Measurements from ENCODE around the gene TMEM61.

TMEM61 gene

GRCh38 chr1:54984131-54984842 is 3.9 kb downstream of the TMEM61 start:
- Histone ChIP-seq H3K9me2 (replicated peaks; ENCODE audit: insufficient read depth, low read length) (no peaks in the 10 kb centered on the region), H3K9ac (ENCODE audit: low read length) (no peak overlapping the region), H3K79me2 (ENCODE audit: insufficient read depth, low read length) (no peaks in the 10 kb centered on the region), H3K9me3 (ENCODE audit: insufficient read depth, low read length) (no peaks in the 10 kb centered on the region), H2AFZ (ENCODE audit: low read depth, low read length, severe bottlenecking) (no peak overlapping the region), H3K4me3 (ENCODE audit: insufficient read depth, low read length, poor library complexity, severe bottlenecking) (no peak overlapping the region), H3K4me2 (ENCODE audit: low read depth, low read length, poor library complexity, severe bottlenecking) (no peak overlapping the region), H3K27ac (ENCODE audit: low read depth, low read length) (no peak overlapping the region), H3K36me3 (ENCODE audit: low read length) (no peaks in the 10 kb centered on the region), H3F3A (ENCODE audit: insufficient read depth) (no peaks in the 10 kb centered on the region), H3K27me3 (ENCODE audit: low read length) (no peaks in the 10 kb centered on the region), H4K20me1 (ENCODE audit: low read depth, low read length) (no peaks in the 10 kb centered on the region)
- TF ChIP-seq CTCF (IDR thresholded peaks at IDR 0.05; ENCODE audit: insufficient read depth, low read length, poor library complexity, severe bottlenecking) (no peak), EZH2phosphoT487 (conservative IDR thresholded peaks at IDR 0.05; ENCODE audit: low read length) (no peak)

- no peak overlapping the region for H3K27ac ChIP-seq (ENCODE audit: low read depth, low read length)
- H3K9me2 ChIP-seq (replicated peaks; ENCODE audit: insufficient read depth, low read length) = no peaks in the 10 kb centered on the region
- no peaks in the 10 kb centered on the region for H3K27me3 ChIP-seq (ENCODE audit: low read length)
- no peak overlapping the region for H3K4me2 ChIP-seq (ENCODE audit: low read depth, low read length, poor library complexity, severe bottlenecking)
- TF ChIP-seq EZH2phosphoT487 (conservative IDR thresholded peaks at IDR 0.05; ENCODE audit: low read length) = no peak
- TF ChIP-seq CTCF (IDR thresholded peaks at IDR 0.05; ENCODE audit: insufficient read depth, low read length, poor library complexity, severe bottlenecking) = no peak
- no peaks in the 10 kb centered on the region for H4K20me1 ChIP-seq (ENCODE audit: low read depth, low read length)
- no peaks in the 10 kb centered on the region for H3K36me3 ChIP-seq (ENCODE audit: low read length)
- no peaks in the 10 kb centered on the region for H3F3A ChIP-seq (ENCODE audit: insufficient read depth)
- no peaks in the 10 kb centered on the region for H3K79me2 ChIP-seq (ENCODE audit: insufficient read depth, low read length)
- H2AFZ ChIP-seq (ENCODE audit: low read depth, low read length, severe bottlenecking) = no peak overlapping the region
- no peak overlapping the region for H3K4me3 ChIP-seq (ENCODE audit: insufficient read depth, low read length, poor library complexity, severe bottlenecking)
- no peaks in the 10 kb centered on the region for H3K9me3 ChIP-seq (ENCODE audit: insufficient read depth, low read length)
- H3K9ac ChIP-seq (ENCODE audit: low read length) = no peak overlapping the region
Measured at GRCh38 chr1:54985556-54985955, 5.1 kb downstream of the TMEM61 start.

GRCh38 chr1:54986025-54986424 is 5.6 kb downstream of the TMEM61 start:
- no peak for TF ChIP-seq CTCF (IDR thresholded peaks at IDR 0.05; ENCODE audit: insufficient read depth, low read length, poor library complexity, severe bottlenecking)
- no peak for TF ChIP-seq EZH2phosphoT487 (conservative IDR thresholded peaks at IDR 0.05; ENCODE audit: low read length)
- H3K27me3 ChIP-seq (ENCODE audit: low read length) = no peaks in the 10 kb centered on the region

More at GRCh38 chr1:54986025-54986424, 5.6 kb downstream of the TMEM61 start:
- Histone ChIP-seq H2AFZ (ENCODE audit: low read depth, low read length, severe bottlenecking) (no peak overlapping the region), H3K9me3 (ENCODE audit: insufficient read depth, low read length) (no peaks in the 10 kb centered on the region), H3K4me3 (ENCODE audit: insufficient read depth, low read length, poor library complexity, severe bottlenecking) (no peak overlapping the region), H4K20me1 (ENCODE audit: low read depth, low read length) (no peaks in the 10 kb centered on the region), H3K27ac (ENCODE audit: low read depth, low read length) (no peak overlapping the region), H3K79me2 (ENCODE audit: insufficient read depth, low read length) (no peaks in the 10 kb centered on the region), H3K36me3 (ENCODE audit: low read length) (no peaks in the 10 kb centered on the region), H3K4me2 (ENCODE audit: low read depth, low read length, poor library complexity, severe bottlenecking) (no peak overlapping the region), H3K9me2 (replicated peaks; ENCODE audit: insufficient read depth, low read length) (no peaks in the 10 kb centered on the region), H3F3A (ENCODE audit: insufficient read depth) (no peaks in the 10 kb centered on the region), H3K9ac (ENCODE audit: low read length) (no peak overlapping the region)

All from SU-DHL-6 (cell line).